B cell (primary cell): ENCODE data around the gene GYS1. TPM values are rescaled to one million over a fixed set of nuclear protein-coding genes. Genes with fewer than 3 reads are reported as not detected.

Experiments
- ATAC-seq: fragments of 200-7000 bp; cut with Tn5 transposase; one replicate; pipeline ENCODE4 v1.10.0; 2021; ENCODE audit warnings: low read depth, mild to moderate bottlenecking, moderate number of reproducible peaks, moderate library complexity
- CTCF ChIA-PET: fragments of 350-600 bp; sonication (Branson Sonifier 250); formaldehyde crosslinking; loops from one replicate; lab custom pipeline; 2021; ENCODE audit warnings: antibody characterized with exemption, inconsistent platforms; lab: Charles Lee
- POLR2A ChIA-PET: fragments of 350-600 bp; sonication (Branson Sonifier 250); formaldehyde crosslinking; loops from one replicate; lab custom pipeline; 2021; ENCODE audit warnings: antibody characterized with exemption; lab: Charles Lee
- DNase-seq: peaks from one replicate; pipeline ENCODE4 v3.0.0; 2013
- H2AFZ ChIP-seq: 2 replicates; pipeline ENCODE4 v1.6.1; 2012; ENCODE audit warnings: mild to moderate bottlenecking, low read depth, low read length; ENCODE audit not compliant: insufficient read depth, poor library complexity, severe bottlenecking
- H3K27ac ChIP-seq, 2 donors: 1 replicate in 1 of 2; 2 replicates in 1 of 2; pipeline ENCODE4 v1.5.1; 2012 to 2013; ENCODE audit warnings: low read length in 2 of 2, mild to moderate bottlenecking in 2 of 2, moderate library complexity in 1 of 2
- H3K27me3 ChIP-seq, 4 experiments: fragments of 200-600 bp in 1 of 4; sonication (generic) in 1 of 4; replicated peaks in 1 of 4; 1 replicate in 2 of 4; 2 replicates in 2 of 4; pipeline versions ENCODE4 v1.6.1 to v1.7.0; 2013 to 2016; ENCODE audit warnings: low read length in 3 of 4, mild to moderate bottlenecking in 2 of 4, mixed read lengths in 1 of 4, moderate library complexity in 1 of 4; ENCODE audit not compliant: insufficient read depth in 4 of 4, control insufficient read depth in 3 of 4; ENCODE audit errors: control extremely low read depth in 1 of 4
- H3K36me3 ChIP-seq, 2 experiments: replicated peaks in 1 of 2; 1 replicate in 1 of 2; 2 replicates in 1 of 2; pipeline versions ENCODE4 v1.6.1 to v1.7.1; 2013; ENCODE audit warnings: low read length in 1 of 2; ENCODE audit not compliant: insufficient read depth in 2 of 2, control insufficient read depth in 1 of 2; ENCODE audit errors: control extremely low read depth in 1 of 2, extremely low read depth in 1 of 2
- H3K4me1 ChIP-seq, 2 donors: fragments of 200-600 bp in 1 of 2; sonication (generic) in 1 of 2; 1 replicate in 1 of 2; 2 replicates in 1 of 2; pipeline versions ENCODE4 v1.5.1 to v1.6.1; 2013 to 2017; ENCODE audit warnings: low read length in 2 of 2; ENCODE audit not compliant: control insufficient read depth in 2 of 2, insufficient read depth in 2 of 2
- H3K4me2 ChIP-seq: replicated peaks from 2 replicates; pipeline ENCODE3; 2012; ENCODE audit warnings: mild to moderate bottlenecking, low read depth, low read length; ENCODE audit not compliant: poor library complexity, severe bottlenecking
- H3K4me3 ChIP-seq, 5 experiments: fragments of 200-600 bp in 1 of 5; sonication (generic) in 1 of 5; 1 replicate in 3 of 5; 2 replicates in 2 of 5; pipeline versions ENCODE4 v1.5.1 to v1.7.0; 2011 to 2016; ENCODE audit warnings: low read length in 4 of 5, mild to moderate bottlenecking in 4 of 5, low read depth in 2 of 5, control low read depth in 1 of 5, moderate library complexity in 1 of 5; ENCODE audit not compliant: insufficient read depth in 1 of 5; ENCODE audit errors: control extremely low read depth in 1 of 5, extremely low read depth in 1 of 5
- H3K79me2 ChIP-seq: fragments of 200-600 bp; sonication (generic); one replicate; pipeline ENCODE4 v1.6.0; 2016; ENCODE audit warnings: low read length; ENCODE audit not compliant: control insufficient read depth, insufficient read depth
- H3K9ac ChIP-seq: fragments of 200-600 bp; sonication (generic); 2 replicates; pipeline ENCODE4 v1.6.1; 2017; ENCODE audit warnings: mild to moderate bottlenecking, low read length, moderate library complexity
- H3K9me3 ChIP-seq, 3 donors: one replicate each; pipeline versions ENCODE4 v1.6.1 to v1.7.1; 2013; ENCODE audit warnings: low read length in 2 of 3; ENCODE audit not compliant: control insufficient read depth in 2 of 3, insufficient read depth in 1 of 3; ENCODE audit errors: control extremely low read depth in 1 of 3
- H4K20me1 ChIP-seq: 2 replicates; pipeline ENCODE4 v1.6.0; 2012; ENCODE audit warnings: mild to moderate bottlenecking, low read length; ENCODE audit not compliant: insufficient read depth, control insufficient read depth, poor library complexity, severe bottlenecking
- H3K27ac Mint-ChIP-seq: one replicate; pipeline ENCODE4 v1.8.0; 2021; ENCODE audit warnings: mixed read lengths
- H3K27me3 Mint-ChIP-seq: one replicate; pipeline ENCODE4 v1.8.0; 2021; ENCODE audit warnings: mixed read lengths
- H3K4me1 Mint-ChIP-seq: one replicate; pipeline ENCODE4 v1.8.0; 2021; ENCODE audit warnings: mixed read lengths
- H3K4me3 Mint-ChIP-seq: one replicate; pipeline ENCODE4 v1.8.0; 2021; ENCODE audit warnings: mixed read lengths
- H3K9me3 Mint-ChIP-seq: one replicate; pipeline ENCODE4 v1.8.0; 2022; ENCODE audit warnings: mixed read lengths; ENCODE audit not compliant: insufficient read depth
- EZH2 ChIP-seq: IDR thresholded peaks from 2 replicates; pipeline ENCODE4 v1.6.1; 2012; ENCODE audit warnings: borderline replicate concordance, low read depth, mild to moderate bottlenecking, moderate library complexity, low read length; ENCODE audit not compliant: insufficient read depth, poor library complexity, severe bottlenecking
- WGBS: methylation state at CpG from one replicate; pipeline ENCODE4 v1.1.5; 2013; ENCODE audit warnings: missing lambda C conversion rate; ENCODE audit not compliant: insufficient coverage; 5-methylcytosine and 5-hydroxymethylcytosine counted together
- intact Hi-C: fragments of 100-400 bp; cut with micrococcal nuclease; formaldehyde crosslinking; loops from one replicate; pipeline ENCODE4 v1.10.0; 2022
- polyA plus RNA-seq: library from polyadenylated mRNA; depleted of rRNA; stranded (reverse); fragments of >200 nt; gene quantifications from 2 replicates; pipeline ENCODE4 v1.2.3, GENCODE V29; 2012
- total RNA-seq, 2 donors: library from RNA; stranded (reverse); fragments of 120-200 nt in 1 of 2; gene quantifications; 1 replicate in 1 of 2; 2 replicates in 1 of 2; pipeline versions ENCODE4 v1.2.3 to v1.2.4, GENCODE V29; 2013 to 2022
- TF ChIP-seq, protein P1 (sequence below): fragments of 200-600 bp; IDR thresholded peaks from one replicate; pipeline ENCODE4 v1.8.0; 2022; ENCODE audit warnings: antibody characterized with exemption, mild to moderate bottlenecking

The GYS1 gene
- total and polyA plus RNA-seq, 2 donors (not counting 1 experiment from before 2014, with no cell fraction given): 28.9 to 62.7 TPM

DNA sequence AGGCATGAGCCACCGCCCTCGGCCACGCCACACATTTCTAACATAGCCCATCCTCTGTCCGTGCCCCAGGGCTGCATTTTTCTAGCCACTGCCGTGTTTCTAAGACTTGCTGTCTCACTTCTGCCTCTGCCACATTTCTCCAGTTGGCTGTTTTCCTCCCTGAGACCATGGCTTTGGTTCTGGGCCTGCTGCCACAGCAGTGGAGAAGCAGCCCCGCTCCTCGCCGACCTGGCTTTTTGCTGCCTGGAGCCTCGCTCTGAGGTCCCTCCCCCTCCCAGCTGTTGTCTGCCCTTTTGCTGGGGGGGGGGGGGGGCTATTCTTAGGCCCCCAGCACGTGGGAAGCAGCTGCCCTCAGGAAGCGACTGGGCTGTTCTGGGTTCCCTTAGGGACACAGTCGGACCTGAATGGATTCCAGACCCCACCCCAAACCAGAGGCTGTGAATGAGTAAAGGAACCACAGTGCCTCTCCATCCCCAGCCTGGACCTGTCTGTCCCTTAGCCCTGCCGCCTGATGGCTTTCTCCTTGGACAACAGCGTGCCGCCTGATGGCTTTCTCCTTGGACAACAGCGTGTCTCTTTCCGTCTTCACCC is 3.3 kb downstream of the GYS1 start:
- Histone ChIP-seq H3K4me1 (peaks cover 15 to 23% of the 10 kb centered on the region in 2 donors), H3K36me3 (peaks cover 0 to 14% of the 10 kb centered on the region in 2 experiments), H2AFZ (no peak overlapping the region), H3K27me3 (no peaks in the 10 kb centered on the region), H3K4me2 (no peak overlapping the region), H4K20me1 (peaks cover 6% of the 10 kb centered on the region), H3K79me2 (peaks cover 35% of the 10 kb centered on the region), H3K27ac (no peak overlapping the region), H3K9me3 (no peaks in the 10 kb centered on the region), H3K9ac (no peak overlapping the region), H3K4me3 (no peak overlapping the region)
- ATAC-seq: no peak
- H3K4me1 Mint-ChIP-seq: peaks cover 33% of the 10 kb centered on the region
- H3K27me3 Mint-ChIP-seq: no peaks in the 10 kb centered on the region
- no peak overlapping the region for H3K27ac Mint-ChIP-seq
- DNase-seq: no peak
- TF ChIP-seq, protein P1, sequence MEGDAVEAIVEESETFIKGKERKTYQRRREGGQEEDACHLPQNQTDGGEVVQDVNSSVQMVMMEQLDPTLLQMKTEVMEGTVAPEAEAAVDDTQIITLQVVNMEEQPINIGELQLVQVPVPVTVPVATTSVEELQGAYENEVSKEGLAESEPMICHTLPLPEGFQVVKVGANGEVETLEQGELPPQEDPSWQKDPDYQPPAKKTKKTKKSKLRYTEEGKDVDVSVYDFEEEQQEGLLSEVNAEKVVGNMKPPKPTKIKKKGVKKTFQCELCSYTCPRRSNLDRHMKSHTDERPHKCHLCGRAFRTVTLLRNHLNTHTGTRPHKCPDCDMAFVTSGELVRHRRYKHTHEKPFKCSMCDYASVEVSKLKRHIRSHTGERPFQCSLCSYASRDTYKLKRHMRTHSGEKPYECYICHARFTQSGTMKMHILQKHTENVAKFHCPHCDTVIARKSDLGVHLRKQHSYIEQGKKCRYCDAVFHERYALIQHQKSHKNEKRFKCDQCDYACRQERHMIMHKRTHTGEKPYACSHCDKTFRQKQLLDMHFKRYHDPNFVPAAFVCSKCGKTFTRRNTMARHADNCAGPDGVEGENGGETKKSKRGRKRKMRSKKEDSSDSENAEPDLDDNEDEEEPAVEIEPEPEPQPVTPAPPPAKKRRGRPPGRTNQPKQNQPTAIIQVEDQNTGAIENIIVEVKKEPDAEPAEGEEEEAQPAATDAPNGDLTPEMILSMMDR: no peak
- no peak for TF ChIP-seq EZH2
- intact Hi-C loops: loop anchor here (10.0 kb wide), 1 partner anchor 125 kb away; the partner anchor contains the start of genes C19orf73, LIN7B and PPFIA3
- no peaks in the 10 kb centered on the region for H3K9me3 Mint-ChIP-seq
- H3K4me3 Mint-ChIP-seq: no peak overlapping the region
- WGBS: 90% methylated on average over 10 of the region's 17 CpGs
- ChIA-PET POLR2A (interaction anchor here (0.6 kb wide), 1 partner anchor 440 kb away, joined by 4 read pairs; no protein-coding TSS in a partner anchor), CTCF (interaction anchor here (1.0 kb wide), 1 partner anchor 201 kb away, joined by 3 read pairs; no protein-coding TSS in a partner anchor)

DNA sequence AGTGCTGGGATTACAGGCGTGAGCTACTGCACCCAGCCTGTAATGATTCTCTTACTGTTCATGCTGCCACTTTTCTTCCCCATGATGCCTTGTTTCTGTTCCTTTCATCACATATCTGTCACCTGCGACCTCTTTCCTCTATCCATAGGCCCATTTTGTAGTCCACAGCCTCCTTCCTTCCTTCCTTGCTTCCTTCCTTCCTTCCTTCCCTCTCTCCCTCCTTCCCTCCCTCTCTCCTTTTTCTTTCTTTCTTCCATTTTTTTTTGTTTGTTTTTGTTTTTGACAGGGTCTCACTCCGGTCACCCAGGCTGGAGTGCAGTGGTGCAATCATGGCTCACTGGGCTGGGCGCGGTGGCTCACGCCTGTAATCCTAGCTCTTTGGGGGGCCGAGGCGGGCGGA is 4.2 kb downstream of the GYS1 start:
- no peaks in the 10 kb centered on the region for H3K27me3 ChIP-seq
- Mint-ChIP-seq H3K4me1 (peaks cover 27% of the 10 kb centered on the region), H3K4me3 (no peak overlapping the region), H3K27me3 (no peaks in the 10 kb centered on the region), H3K27ac (no peak overlapping the region), H3K9me3 (no peaks in the 10 kb centered on the region)
- CTCF ChIA-PET: interaction anchor here (0.6 to 1.0 kb wide), 3 partner anchors 200 to 749 kb away, joined by 3 read pairs; no protein-coding TSS in a partner anchor
- H3K9ac ChIP-seq: no peak overlapping the region
- H3K4me3 ChIP-seq: no peak overlapping the region
- POLR2A ChIA-PET: interaction anchor here (0.6 kb wide), 1 partner anchor 440 kb away, joined by 4 read pairs; no protein-coding TSS in a partner anchor
- H3K79me2 ChIP-seq: peaks cover 26% of the 10 kb centered on the region
- H3K4me1 ChIP-seq: peaks cover 8 to 15% of the 10 kb centered on the region in 2 donors
- TF ChIP-seq, protein P1: no peak
- TF ChIP-seq EZH2: no peak
- H3K27ac ChIP-seq: no peak overlapping the region
- DNase-seq (no peak), ATAC-seq (no peak)
- no peak overlapping the region for H3K4me2 ChIP-seq
- H3K9me3 ChIP-seq: no peaks in the 10 kb centered on the region
- peaks cover 0 to 15% of the 10 kb centered on the region in 2 experiments for H3K36me3 ChIP-seq
- H4K20me1 ChIP-seq: peaks cover 6% of the 10 kb centered on the region
- no peak overlapping the region for H2AFZ ChIP-seq
- intact Hi-C loops: no loop called here
- WGBS: 94% methylated on average over 9 of the region's 9 CpGs
